Epithelial cell of proximal tubule (primary cell): ENCODE results near the gene RNF215. TPM values are rescaled to one million over a fixed set of nuclear protein-coding genes. Genes with fewer than 3 reads are reported as not detected.

Source experiments
- DNase-seq: peaks from one replicate; pipeline ENCODE4 v3.0.0-alpha.2; 2011; ENCODE audit warnings: low read depth
- H3K4me3 ChIP-seq: 2 replicates; pipeline ENCODE4 v1.5.1; 2011; ENCODE audit warnings: low read depth, mild to moderate bottlenecking, low read length
- total RNA-seq: library from RNA; depleted of rRNA; stranded (reverse); fragments of >200 nt; gene quantifications from 2 replicates; pipeline ENCODE4 v1.2.3, GENCODE V29; 2015
- TF ChIP-seq, protein P1 (sequence below): conservative IDR thresholded peaks from 2 replicates; pipeline ENCODE4 v1.5.1; 2012; ENCODE audit warnings: low read depth, mild to moderate bottlenecking, low read length

The RNF215 gene
- total RNA-seq, 1 donor from 2014 or later: 28.0 TPM

DNA sequence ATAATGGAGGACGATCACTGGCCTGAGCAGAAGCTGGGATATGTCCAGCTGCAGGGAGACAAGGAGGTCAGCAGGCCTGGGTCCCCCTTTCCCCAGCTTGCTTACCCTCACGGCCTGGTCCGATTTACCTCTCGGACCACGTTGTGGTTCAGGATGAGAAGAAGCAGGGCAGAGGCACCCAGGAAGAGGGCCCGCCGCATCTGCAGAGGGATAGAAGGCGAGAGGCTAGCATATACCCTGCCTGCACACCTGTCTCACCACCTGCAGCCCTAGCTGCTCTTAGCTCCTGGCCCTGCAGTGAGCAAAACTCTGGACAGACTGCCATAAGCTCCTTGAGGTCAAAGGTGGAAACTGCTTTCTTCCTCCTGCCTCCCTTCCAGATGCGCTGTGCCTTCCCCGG is 1.3 kb downstream of the RNF215 start:
- TF ChIP-seq, protein P1, sequence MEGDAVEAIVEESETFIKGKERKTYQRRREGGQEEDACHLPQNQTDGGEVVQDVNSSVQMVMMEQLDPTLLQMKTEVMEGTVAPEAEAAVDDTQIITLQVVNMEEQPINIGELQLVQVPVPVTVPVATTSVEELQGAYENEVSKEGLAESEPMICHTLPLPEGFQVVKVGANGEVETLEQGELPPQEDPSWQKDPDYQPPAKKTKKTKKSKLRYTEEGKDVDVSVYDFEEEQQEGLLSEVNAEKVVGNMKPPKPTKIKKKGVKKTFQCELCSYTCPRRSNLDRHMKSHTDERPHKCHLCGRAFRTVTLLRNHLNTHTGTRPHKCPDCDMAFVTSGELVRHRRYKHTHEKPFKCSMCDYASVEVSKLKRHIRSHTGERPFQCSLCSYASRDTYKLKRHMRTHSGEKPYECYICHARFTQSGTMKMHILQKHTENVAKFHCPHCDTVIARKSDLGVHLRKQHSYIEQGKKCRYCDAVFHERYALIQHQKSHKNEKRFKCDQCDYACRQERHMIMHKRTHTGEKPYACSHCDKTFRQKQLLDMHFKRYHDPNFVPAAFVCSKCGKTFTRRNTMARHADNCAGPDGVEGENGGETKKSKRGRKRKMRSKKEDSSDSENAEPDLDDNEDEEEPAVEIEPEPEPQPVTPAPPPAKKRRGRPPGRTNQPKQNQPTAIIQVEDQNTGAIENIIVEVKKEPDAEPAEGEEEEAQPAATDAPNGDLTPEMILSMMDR: no peak

DNA sequence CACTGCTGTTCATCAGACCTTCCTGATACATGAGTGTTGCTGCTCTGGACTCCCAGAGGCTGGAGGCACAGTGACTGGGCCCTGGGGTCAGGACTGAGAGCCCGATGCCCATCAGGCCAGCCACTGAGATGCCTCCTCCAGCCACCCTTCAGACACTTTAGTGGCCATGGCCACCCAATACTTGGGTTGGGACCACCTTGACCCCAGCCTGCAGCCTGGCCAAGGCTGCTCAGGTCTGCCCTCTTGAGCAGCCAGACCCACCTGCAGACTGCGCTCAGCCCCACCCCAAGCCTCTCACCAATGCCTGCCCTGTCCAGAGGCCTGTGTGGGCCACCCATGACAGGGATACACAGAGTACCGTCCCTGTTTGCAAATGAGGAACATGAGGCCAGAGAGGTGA is 4.2 kb downstream of the RNF215 start:
- no peak for DNase-seq
- H3K4me3 ChIP-seq: no peak overlapping the region
- TF ChIP-seq, protein P1: no peak

More for the DNA sequence above, 1.3 kb downstream of the RNF215 start:
- DNase-seq: no peak
- peak overlapping the region; percentile 85 for H3K4me3 ChIP-seq

DNA sequence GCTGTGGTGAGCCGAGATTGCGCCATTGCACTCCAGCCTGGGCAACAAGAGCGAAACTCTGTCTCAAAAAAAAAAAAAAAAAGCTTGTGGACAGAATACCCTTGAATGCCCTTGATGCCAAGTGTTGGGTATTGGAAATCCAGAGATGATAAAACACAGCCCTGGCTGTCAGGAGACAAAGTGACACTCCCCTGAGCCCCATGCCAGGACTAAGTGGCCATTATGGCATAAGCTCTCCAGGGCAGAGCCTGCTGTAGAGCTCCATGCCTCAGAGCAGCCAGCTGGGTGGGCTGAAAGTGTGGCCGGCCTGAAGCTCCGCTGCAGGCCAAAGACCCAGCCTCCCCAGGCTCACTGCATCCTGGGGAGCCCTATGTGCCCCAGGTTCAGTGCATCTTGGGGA is 4.9 kb downstream of the RNF215 start:
- no peak for DNase-seq
- no peak overlapping the region for H3K4me3 ChIP-seq
- TF ChIP-seq, protein P1: no peak

DNA sequence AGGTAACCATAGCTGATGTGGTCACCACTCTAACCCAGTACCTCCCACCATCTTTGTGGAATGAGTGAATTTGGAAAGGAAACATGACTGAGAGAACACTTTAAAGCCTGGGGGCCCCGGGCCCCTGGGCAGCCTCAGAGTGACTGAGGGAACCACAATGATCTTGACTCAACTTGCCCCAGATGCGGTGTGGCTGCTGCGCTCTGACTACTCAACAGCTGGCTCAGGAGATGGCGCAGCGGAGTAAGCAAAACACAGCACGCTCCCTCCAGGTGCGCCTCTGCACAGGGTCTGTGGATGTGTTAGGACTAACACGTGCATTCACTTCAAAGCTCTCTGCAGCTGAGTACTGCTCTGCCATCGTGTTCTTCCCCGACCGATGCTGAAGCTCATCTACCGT is 5.9 kb downstream of the RNF215 start:
- DNase-seq: no peak
- H3K4me3 ChIP-seq: no peak overlapping the region
- TF ChIP-seq, protein P1: no peak

DNA sequence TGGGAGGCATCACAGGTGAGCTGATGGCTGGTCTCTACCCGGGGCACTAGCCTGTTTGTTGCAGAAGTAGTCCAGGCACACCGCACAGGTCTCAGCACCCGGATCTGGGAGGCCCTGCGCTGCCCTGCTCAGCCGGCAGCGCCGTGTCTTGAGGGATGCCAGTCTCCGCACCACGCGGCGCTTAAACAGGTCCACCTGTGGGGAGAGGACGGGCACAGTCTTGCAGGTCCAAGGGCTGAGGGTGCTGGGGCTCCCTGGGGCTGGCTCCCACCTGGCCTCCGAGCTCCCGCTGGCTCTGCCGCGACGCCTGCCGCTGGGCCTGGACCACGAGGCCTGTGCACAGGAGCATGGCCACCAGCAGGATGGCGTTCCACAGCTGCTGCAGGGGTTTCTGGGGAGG is 7.2 kb downstream of the RNF215 start:
- TF ChIP-seq, protein P1: no peak
- DNase-seq: no peak
- H3K4me3 ChIP-seq: no peak overlapping the region

DNA sequence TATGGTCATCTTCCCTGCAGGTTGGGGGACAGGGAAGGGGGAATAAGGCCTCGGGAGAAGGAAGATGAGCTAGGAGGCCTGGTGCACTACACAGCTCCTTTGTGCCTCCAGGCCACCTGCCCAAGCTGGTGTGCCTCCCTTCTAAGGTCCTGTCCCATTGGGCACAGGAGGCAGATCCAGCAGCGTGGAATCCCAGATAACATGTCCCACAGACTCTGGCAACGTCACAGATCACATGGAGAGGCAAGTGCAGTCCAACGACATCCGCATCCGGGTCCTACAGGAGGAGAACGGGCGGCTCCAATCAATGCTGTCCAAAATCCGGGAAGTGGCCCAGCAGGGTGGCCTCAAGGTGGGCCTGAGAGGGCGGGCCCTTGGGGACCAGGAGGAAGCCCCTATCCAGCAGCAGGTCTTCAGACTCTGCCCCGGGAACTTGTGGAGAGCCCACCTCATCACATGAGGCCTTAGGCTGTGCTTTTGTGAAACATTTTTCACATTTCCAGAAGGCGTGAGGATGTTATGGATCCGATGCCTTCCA is 11.8 kb downstream of the RNF215 start:
- DNase-seq: no peak
- H3K4me3 ChIP-seq: no peak overlapping the region
- TF ChIP-seq, protein P1: no peak
